Stimulated activated CD4-positive, alpha-beta T cell treated with anti-CD3 and anti-CD28 coated beads, Interleukin-2, amount 100 ng/mL, for 48 hours (primary cell): ENCODE data around the gene CD180.
A peak's percentile ranks its signal among the peaks of the same experiment; 100 is the strongest.
"Not testable (repeated sequence)": the region's sequence is repeated elsewhere in the genome, so short reads cannot be mapped to it uniquely, and the experiment has no call there.

Experiments used
- DNase-seq, 2 donors: peaks; one replicate each; pipeline ENCODE4 v3.0.0-alpha.2; 2020

CD180 gene

DNA sequence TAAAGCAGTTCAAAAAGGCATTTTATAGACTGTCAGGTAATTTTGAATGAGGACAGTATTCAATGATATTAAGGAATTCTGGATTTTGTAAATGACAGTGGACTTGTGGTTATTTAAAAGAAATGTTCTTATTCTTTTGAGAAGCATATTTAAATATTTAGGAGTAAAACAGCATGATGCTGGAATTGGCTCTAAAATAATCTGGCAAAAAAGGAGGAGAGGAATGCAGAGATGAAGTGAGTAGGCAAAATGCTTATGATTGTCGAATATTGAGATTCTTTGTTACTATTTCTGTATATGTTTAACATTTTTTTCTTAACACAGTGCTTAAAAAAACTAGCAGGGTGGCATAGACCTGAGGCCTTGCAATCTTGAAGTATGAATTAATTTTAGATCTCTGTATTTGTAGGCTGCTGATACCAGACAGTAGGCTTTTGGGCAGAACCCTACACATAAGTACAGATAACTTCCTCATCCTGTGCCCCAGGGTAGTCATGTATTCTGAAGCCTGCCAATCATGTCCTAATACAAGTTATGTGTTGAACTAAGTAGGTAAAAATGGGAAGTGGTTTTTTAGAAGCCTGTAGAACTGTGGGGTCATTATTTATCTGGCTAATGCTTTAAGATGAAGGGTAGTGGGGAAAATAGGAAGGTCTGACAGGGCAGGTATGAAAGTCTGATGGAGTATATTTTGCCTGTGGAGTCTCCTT, 9.4 kb downstream of the CD180 start:
- DNase-seq: no peak

DNA sequence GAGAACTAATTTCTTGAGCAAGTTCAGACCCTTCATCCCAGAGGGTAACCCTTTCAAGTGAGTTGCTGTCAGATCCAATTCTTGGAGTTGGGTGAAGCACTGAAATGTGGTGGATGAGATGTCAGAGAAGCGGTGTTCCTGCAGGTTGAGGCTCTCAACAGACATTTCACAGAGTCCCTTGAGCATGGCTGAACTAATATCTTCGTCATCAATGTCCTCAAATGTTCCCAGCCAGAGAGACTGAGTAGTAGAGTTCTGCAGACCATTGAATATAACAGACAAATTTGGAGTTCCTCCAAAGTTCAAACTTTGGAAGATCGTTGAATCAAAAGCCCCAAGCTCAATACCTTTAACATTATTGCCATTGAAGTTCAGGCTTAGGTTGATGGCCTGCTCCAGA, 12.7 kb downstream of the CD180 start:
- no peak for DNase-seq

DNA sequence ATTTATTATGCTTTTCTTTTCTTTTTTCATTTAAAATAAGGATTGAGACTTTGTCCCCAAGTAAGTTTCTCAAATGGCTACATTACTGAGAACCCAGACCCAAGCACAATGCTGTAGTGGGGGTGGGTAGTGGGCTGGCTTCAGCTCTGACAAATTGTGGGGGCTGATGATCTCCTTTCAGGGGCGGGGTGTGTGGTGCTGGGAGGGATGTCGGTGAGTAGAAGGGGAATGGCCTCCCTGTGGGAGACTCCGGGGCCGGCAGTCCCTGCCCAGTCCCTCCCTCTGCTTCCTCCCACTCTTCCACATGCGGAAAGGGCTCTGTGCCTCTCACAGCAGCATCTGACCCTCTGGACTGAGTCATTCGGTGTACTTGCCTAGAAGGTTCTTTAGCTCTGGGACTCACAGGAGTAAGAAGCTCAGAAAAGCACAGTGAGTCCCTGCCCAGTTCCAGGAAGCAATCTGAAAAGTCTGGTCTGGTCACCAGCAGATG, 14.3 kb downstream of the CD180 start:
- DNase-seq: no peak

DNA sequence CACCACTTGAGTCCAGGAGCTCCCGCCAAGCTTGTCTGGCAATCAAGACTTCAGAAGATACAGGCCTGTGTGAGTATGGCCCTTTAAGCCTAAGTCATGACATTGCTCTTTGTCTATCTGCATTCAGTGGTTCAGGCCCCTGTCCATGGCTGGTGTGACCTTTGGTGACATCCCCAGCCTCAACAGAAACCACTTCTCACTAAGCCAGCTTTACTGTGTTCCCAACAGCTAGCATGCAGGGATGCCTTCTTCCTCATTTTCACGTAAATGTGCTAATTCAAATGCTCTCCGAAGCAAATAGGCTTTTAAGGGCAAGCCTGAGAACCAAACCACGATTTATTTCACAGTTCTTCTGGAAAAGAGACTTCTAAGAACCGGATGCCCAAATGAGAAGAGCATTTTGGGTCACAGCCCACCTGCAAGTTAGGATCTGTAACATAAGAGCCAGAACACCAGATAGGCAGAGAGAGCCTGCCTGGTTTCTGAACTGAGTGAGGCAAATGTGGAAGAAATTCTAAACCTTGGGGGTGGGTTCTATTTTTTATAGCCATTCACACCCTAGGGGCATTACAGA, 14.9 kb downstream of the CD180 start:
- DNase-seq: no peak

DNA sequence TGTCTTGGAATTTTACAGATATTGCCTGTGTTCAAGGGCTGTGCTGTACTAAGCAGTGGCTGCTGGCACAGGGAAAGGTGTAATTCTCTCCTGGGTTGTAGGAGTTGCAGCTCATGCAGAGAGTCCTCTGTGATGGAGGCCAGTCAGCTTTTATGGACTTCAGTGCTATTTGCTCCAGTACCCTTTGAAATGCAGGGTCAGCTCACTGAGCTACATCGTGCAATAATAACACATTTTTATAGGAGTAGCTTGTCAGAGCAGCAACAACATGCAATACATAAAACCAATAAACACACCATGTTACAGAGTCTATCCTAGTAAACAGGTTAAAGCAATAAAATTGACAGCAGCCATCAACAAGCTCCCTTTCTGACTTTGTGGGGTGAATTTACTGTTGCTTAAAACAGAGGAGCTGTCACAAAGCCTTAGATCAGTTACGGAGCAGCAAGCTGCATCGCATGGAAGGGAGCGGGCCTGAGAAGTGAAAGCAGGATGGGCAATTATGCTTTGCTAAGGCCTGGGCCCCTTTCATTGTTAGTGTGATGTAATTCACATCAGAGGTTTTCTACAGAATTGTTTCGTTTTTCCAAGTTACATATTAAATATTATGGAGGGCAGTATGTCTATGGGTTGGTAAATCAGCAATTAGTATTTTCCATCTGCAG, 16.8 kb downstream of the CD180 start:
- DNase-seq: no peak

DNA sequence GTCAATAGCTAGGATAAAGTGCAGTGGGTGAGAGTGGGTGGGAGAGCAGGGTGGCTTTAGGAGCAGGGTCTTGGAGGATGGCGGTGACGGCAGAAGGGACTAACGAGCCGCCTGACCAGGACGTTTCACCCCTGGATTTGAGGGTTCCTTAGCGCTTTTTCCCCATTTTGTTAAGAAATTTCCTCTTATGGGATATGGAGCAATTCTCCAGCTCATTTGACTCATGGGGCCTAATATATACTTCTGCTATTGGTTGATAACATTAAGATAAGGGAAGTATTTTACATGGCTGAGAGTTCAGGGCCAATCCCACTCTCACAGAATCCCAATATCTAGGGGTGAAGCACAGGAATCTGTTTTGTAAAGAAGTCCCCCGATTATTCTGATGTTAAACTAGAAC, 17.6 kb downstream of the CD180 start:
- DNase-seq: no peak

DNA sequence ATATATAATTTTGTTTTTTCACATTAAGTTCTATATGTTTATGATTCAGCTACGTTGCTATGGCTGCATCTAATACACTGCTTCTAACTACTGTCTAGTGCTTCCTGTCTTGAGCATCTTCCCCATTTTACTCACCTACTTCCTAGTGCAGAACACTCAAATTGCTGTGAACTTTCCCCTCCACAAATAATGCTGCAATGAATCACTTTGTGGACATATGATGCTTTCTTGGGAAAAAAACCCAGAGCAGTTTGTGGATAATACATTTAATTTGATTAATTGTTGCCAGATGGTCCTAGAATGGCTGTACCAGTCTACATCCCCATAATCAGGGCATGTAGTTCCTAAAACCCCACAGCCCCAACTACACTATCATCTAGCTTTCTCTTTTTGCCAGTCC, 18.5 kb downstream of the CD180 start:
- DNase-seq: no peak

DNA sequence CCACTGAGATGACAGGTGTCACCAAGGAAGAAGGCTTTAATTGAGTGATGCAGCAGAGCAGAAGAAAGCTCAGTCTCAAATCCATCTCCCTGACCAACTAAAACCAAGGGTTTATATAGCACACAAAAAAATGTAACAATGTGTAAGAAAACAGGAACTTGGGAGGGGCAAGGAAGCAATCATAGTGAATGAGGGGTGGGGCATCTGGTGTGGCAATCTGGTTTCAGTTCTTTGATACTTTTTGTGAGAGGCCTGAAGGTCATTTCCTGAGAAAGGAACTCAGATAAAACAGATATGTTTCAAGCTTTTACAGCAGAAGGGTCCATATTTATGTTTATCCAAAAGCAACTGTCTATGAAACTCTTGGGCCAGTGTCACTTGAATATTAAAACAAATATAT, 19.7 kb downstream of the CD180 start:
- DNase-seq: no peak

DNA sequence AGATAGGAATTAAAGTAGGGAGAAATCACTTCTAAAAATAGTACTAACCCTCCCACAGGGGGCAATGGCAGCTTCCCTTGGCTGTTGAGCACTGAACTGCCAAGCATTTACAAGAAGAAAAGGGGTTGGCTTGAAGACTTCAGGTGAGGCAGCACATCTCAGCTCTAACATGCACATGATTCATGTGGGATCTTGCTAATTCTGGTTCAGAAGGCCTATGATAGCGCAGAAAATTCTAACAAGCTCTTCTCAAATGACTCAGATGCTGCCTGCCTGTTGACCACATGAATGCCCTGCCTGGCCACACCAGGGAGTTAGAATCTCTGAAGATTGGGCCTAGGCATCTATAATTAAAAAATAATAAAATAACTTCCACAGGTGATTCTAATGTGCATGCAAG, 22.6 kb downstream of the CD180 start:
- DNase-seq: no peak

DNA sequence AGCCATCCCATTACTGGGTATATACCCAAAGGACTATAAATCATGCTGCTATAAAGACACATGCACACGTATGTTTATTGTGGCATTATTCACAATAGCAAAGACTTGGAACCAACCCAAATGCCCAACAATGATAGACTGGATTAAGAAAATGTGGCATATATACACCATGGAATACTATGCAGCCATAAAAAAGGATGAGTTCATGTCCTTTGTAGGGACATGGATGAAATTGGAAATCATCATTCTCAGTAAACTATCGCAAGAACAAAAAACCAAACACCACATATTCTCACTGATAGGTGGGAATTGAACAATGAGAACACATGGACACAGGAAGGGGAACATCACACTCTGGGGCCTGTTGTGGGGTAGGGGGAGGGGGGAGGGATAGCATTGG, 23.2 kb downstream of the CD180 start:
- DNase-seq: not testable (repeated sequence)

DNA sequence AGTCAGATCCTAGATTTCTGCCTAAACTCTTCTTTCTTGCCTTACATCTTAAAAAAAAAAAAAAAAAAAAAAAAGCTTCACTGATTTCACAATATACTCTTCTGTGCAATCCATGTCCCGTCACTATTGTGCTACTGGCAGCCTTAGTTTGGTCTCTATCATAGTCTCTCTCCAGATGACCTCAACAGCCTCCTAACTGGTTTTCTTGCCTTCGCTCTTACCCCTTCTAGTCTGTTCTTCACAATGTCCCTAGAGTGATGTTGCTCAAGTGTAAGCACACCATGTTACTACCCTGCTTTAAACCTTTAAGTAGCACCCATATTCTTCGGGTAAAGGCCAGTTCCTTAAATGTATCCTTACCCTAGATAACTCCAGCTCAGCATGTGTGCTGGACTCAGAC, 25.8 kb downstream of the CD180 start:
- no peak for DNase-seq

DNA sequence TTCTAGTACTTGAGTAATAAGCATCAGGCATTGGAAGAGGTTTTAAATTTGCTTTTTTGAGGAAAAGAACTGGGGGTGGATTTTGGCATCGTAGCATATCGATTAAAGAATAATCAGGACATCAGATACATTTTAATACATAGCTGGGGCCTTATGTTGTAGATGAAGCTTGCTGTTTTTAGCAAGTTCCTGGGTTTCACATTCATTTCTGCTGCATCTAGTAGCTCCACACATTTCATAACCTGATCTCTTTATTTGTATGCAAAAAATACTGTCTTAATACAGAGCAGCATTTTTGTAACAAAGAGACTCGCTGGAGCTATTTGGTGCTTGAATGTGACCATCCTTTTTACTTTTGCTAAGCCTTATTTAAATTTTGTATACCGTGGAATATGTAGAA, 28.5 kb downstream of the CD180 start:
- DNase-seq: no peak

DNA sequence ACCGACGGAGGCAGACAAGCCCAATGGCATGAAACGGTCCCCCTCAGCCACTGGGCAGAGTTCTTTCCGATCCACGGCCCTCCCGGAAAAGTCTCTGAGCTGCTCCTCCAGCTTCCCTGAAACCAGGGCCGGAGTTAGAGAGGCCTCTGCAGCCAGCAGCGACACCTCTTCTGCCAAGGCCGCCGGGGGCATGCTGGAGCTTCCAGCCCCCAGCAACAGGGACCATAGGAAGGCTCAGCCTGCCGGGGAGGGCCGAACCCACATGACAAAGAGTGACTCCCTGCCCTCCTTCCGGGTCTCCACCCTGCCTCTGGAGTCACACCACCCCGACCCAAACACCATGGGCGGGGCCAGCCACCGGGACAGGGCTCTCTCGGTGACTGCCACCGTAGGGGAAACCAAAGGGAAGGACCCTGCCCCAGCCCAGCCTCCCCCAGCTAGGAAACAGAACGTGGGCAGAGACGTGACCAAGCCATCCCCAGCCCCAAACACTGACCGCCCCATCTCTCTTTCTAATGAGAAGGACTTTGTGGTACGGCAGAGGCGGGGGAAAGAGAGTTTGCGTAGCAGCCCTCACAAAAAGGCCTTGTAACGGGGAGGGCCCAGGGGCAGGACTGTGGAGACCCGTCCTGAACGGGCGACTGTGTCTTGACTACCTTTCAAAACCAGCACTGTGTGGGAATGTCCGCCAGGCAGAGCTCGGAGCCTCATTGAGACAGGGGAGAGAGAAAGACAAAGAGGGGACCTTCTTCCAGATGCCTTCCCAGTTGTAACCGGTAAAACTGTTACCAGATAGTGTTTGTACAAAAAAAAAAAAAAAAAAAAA, 29.9 kb downstream of the CD180 start:
- DNase-seq: peak; percentile 65 to 68

DNA sequence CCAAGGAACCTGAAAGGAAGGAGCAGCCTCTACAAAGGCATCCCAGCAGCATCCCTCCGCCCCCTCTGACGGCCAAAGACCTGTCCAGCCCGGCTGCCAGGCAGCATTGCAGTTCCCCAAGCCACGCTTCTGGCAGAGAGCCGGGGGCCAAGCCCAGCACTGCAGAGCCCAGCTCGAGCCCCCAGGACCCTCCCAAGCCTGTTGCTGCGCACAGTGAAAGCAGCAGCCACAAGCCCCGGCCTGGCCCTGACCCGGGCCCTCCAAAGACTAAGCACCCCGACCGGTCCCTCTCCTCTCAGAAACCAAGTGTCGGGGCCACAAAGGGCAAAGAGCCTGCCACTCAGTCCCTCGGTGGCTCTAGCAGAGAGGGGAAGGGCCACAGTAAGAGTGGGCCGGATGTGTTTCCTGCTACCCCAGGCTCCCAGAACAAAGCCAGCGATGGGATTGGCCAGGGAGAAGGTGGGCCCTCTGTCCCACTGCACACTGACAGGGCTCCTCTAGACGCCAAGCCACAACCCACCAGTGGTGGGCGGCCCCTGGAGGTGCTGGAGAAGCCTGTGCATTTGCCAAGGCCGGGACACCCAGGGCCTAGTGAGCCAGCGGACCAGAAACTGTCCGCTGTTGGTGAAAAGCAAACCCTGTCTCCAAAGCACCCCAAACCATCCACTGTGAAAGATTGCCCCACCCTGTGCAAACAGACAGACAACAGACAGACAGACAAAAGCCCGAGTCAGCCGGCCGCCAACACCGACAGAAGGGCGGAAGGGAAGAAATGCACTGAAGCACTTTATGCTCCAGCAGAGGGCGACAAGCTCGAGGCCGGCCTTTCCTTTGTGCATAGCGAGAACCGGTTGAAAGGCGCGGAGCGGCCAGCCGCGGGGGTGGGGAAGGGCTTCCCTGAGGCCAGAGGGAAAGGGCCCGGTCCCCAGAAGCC, 30.8 kb downstream of the CD180 start:
- DNase-seq: peak; percentile 64 to 76

DNA sequence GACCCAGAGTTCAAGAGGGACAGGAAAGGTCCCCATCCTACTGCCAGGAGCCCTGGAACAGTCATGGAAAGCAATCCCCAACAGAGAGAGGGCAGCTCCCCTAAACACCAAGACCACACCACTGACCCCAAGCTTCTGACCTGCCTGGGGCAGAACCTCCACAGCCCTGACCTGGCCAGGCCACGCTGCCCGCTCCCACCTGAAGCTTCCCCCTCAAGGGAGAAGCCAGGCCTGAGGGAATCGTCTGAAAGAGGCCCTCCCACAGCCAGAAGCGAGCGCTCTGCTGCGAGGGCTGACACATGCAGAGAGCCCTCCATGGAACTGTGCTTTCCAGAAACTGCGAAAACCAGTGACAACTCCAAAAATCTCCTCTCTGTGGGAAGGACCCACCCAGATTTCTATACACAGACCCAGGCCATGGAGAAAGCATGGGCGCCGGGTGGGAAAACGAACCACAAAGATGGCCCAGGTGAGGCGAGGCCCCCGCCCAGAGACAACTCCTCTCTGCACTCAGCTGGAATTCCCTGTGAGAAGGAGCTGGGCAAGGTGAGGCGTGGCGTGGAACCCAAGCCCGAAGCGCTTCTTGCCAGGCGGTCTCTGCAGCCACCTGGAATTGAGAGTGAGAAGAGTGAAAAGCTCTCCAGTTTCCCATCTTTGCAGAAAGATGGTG, 31.6 kb downstream of the CD180 start:
- DNase-seq: no peak

DNA sequence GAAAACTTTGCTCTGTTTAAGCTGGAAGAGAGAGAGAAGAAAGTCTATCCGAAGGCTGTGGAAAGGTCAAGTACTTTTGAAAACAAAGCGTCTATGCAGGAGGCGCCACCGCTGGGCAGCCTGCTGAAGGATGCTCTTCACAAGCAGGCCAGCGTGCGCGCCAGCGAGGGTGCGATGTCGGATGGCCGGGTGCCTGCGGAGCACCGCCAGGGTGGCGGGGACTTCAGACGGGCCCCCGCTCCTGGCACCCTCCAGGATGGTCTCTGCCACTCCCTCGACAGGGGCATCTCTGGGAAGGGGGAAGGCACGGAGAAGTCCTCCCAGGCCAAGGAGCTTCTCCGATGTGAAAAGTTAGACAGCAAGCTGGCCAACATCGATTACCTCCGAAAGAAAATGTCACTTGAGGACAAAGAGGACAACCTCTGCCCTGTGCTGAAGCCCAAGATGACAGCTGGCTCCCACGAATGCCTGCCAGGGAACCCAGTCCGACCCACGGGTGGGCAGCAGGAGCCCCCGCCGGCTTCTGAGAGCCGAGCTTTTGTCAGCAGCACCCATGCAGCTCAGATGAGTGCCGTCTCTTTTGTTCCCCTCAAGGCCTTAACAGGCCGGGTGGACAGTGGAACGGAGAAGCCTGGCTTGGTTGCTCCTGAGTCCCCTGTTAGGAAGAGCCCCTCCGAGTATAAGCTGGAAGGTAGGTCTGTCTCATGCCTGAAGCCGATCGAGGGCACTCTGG, 32.6 kb downstream of the CD180 start:
- DNase-seq: no peak

DNA sequence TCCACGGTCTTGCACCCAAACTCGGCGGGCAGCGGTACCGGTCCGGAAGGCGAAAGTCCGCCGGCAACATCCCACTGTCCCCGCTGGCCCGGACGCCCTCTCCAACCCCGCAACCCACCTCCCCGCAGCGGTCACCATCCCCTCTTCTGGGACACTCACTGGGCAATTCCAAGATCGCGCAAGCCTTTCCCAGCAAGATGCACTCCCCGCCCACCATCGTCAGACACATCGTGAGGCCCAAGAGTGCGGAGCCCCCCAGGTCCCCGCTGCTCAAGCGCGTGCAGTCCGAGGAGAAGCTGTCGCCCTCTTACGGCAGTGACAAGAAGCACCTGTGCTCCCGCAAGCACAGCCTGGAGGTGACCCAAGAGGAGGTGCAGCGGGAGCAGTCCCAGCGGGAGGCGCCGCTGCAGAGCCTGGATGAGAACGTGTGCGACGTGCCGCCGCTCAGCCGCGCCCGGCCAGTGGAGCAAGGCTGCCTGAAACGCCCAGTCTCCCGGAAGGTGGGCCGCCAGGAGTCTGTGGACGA, 33.3 kb downstream of the CD180 start:
- no peak for DNase-seq

DNA sequence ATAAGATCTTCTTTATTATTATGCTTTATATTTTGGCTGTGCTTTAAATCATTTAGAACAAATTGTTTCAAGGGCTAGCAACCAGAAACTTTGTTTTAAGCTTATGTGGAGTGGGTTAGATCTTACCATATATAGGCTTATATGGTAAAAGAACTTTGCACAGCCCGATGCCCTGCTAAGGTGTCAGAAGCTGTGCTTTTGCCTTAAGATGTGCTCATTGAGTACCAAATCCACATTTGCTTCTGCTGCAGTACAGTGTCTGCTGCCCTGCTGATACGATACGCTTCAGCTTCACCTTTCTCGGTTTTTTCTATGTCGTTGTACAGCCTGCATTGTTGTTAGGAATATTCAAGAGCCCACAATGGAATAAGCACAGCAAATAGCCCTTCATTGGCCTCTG, 34.8 kb downstream of the CD180 start:
- DNase-seq: no peak

DNA sequence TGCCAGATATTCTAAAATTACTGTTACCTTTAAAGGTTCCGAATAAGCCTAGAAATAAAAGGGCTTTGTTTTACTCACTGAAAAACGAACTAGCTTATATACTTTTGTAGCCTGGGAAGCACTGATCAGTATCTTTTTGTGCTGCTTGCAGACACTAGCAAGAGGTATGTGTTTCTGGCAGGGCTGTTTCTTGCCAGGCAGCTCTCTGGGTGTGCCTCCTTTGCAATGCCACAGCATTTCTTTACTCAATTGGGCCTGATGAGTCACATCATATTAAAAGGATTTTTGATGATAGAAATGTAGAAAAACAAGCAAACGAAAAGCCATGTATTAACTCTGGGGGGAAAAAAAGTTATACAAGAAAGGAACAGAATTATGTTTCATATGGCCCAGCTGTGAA, 35.6 kb downstream of the CD180 start:
- DNase-seq: no peak

DNA sequence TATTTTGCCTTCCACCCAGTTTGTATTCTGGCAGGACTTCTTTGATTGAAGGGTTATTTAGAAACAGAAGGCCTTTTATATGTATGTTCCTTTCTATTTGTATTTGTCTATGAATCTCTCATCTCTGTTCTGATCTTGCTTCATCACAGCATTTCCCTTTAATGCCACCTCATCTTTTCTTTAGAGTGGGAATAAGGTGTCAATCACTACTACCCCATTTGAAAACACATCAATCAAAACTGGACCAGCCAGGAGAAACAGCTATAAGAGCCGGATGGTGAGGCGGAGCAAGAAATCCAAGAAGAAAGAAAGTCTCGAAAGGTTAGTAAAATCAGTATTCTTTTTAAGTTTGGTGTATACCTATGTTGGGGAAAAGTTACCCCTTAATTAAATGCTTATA, 36.3 kb downstream of the CD180 start:
- DNase-seq: no peak
